HG03139 (cell line): ENCODE results near the gene QKI.
"Not testable (repeated sequence)": the region's sequence is repeated elsewhere in the genome, so short reads cannot be mapped to it uniquely, and the experiment has no call there.

Source experiments
- ATAC-seq: cut with Tn5 transposase; IDR thresholded peaks from one replicate; pipeline ENCODE4 v1.9.1; 2021; ENCODE audit not compliant: unreplicated experiment

The QKI gene

GRCh38 chr6:163476946-163477345, 62.4 kb downstream of the QKI start:
- ATAC-seq, result not testable (repeated sequence)

DNA sequence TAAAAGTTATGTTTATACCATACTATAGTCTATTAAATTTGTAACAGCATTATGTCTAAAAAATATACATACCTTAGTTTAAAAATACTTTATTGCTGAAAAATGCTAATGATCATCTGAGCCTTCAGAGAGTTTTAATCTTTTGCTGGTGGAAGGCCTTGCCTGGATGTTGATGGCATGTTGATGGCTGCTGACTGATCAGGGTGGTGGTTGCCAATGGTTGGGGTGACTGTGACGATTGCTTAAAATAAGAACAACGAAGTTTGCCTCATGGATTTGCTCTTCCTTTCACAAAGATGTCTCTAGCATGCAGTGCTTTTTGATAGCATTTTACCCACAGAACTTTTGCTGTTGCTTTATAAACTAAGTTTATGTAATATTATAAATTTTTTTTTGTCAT, 68.6 kb downstream of the QKI start:
- no peak for ATAC-seq

DNA sequence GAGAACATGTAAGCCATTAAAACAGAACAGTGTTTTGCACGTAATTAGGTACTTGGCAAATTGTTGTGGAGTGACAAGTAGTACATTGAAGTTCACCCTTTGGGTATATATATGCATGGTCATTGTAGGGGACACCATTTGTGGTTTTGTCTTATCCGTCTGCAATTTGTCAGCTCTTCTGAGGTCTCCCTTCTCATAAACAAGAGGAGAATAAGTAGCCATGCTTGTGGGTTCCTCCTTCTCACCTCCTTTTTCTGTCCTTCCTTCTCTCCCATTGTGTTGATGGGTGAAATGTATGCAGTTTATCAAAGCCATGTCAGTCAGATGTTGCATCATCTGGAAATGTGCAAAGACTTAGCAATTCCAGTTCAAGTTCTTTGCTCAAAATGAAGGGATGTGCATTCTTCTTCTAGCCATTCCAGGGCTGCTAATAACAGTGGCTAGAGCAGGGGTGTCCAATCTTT, 70.9 kb downstream of the QKI start:
- no peak for ATAC-seq

GRCh38 chr6:163486821-163487220, 72.3 kb downstream of the QKI start:
- no peak for ATAC-seq

- ATAC-seq, result no peak
These were observed 73.1 kb downstream of the QKI start for GRCh38 chr6:163487606-163488005.

GRCh38 chr6:163489584-163489983, 75.1 kb downstream of the QKI start:
- no peak for ATAC-seq

DNA sequence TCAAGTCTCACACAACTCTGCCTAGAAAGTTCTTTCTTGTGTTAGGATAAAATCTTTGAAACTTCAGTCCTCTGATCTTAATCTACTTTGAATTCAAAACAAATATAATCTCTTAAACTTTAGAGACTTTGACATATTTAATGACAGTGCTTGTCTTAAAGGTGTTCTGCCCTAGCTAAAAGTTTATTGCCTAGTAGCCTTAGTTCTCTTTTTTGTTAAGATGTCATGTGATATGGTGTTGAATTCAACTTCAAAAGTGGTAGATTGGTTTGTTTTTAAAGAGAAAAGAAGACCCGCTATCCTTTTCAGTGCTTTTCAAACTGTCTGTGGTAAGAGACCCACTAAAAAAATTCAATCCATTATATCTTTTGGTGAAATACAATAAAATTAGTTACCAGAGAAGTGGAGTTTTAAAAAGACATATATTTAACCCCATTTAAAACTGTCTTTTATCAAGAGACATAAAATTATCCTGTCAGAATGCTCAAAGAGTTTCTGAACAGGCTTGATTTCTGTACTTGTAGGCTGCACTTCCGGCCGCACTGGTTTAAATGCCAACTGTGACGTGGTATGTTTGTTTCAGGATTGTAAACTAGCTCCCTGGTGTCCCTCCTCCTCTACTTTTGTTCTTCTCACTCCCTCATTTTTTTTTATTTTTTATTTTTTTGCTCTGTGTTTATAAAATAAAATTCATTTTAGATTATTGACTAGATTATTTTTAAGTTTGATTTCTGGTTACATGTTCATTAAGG, 76.5 kb downstream of the QKI start:
- no peak for ATAC-seq

DNA sequence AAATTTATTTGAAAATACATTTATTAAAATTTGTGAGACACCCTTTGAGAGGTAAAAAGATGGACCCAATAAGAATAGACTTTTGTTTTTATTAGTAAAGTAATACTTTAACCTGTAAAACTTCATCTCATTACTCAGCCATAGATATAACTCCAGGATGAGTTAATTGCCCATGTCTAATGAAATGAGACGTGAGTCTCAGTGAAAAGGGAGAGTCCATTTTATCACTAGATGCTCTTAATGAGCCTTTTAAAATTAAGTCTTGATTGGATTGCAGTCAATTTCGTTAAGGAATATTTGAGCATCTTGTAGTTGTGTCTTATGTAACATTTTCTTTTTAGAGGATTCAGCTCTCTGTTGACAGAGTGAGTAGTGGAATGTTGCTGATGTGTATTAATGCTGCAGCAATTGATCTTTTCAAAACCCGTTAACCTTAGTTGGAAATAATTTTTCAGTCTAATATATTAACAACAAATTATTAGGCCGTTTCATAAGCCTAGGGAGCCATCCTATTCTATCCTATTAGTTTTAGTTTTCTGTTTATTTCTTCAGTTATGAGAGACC, 77.3 kb downstream of the QKI start:
- ATAC-seq, result no peak

GRCh38 chr6:163494279-163494727, 79.8 kb downstream of the QKI start:
- ATAC-seq, result no peak

GRCh38 chr6:163496205-163496604, 81.7 kb downstream of the QKI start:
- no peak for ATAC-seq

GRCh38 chr6:163500105-163500504, 85.6 kb downstream of the QKI start:
- no peak for ATAC-seq

DNA sequence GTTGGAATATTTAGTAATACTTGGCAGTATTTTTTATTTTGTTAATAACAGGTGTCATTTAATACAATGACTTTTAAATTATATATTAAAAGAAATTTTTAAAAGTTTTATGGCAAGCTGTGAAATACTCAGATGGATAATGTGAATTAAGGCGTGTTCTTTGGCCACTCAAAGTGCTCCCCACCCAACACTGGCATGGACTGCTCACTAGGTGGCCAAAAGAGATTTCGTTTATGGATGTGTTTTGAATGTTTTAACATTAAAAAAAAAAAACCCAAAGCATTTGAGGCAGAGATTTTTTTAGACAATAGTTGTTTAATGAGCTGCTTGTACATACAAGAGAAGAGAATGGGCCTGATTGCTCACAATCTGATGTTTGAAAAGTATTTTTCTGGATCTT, 86.5 kb downstream of the QKI start:
- no peak for ATAC-seq

DNA sequence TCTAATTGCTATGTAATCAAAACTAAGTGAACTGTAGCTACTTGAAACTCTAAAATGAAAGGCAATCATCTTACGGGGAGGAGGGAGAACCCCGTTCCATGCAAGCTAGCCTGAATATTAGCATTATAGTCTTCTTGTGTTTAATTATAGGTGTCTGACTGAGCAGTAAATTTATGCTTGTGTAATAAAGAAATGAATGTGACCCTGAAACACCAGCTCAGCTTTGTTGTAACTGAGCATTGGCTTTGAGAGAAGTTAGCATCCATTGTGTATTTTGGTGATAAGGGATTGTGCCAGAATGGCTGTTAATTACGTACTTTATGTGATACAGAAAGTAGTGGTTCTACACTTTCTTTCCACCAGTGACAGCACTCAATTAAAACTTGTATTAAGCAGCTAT, 86.9 kb downstream of the QKI start:
- ATAC-seq, result no peak

DNA sequence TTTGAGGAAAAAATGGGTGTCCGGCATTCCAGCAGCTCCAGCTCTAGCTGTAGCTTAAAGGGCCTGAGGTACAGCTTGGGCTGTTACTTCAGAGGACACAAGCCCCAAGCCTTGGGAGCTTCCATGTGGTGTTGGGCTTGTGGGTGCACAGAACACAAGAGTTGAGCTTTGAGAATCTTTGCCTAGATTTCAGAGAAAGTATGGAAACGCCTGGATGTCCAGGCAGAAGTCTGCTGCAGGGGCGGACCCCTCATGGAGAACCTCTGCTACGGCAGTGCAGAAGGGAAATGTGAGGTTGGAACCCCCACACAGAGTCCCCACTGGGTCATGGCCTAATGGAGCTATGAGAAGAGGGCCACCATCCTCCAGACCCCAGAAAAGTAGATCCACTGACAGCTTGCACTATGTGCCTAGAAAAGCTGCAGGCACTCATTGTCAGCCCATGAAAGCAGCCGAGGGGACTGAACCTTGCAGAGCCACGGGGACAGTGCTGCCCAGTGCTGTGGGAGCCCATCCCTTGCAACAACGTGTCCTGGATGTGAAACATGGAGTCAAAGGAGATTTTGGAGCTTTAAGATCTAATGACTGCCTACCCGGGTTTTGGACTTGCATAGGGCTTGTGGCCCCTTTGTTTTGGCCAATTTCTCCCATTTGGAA, 90.6 kb downstream of the QKI start:
- no peak for ATAC-seq

DNA sequence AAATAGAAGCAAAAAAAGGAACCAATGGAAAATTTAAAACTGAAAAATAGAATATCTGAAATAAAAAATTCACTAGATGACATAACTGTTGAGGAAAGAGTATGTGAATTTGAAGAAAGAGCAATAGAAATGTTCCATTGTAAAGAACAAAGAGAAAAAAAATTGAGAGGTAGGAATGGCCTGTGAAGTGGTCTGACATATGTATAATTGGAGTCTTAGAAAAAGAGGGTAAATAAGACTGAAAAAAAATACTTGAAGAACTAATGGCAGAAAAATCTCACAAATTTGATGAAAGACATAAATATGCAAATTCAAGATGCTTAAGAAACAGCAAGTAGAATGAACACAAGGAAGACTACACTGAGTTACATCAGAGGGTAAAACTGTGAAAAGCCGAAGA, 93.4 kb downstream of the QKI start:
- ATAC-seq, result no peak

GRCh38 chr6:163513003-163513402, 98.5 kb downstream of the QKI start:
- no peak for ATAC-seq

DNA sequence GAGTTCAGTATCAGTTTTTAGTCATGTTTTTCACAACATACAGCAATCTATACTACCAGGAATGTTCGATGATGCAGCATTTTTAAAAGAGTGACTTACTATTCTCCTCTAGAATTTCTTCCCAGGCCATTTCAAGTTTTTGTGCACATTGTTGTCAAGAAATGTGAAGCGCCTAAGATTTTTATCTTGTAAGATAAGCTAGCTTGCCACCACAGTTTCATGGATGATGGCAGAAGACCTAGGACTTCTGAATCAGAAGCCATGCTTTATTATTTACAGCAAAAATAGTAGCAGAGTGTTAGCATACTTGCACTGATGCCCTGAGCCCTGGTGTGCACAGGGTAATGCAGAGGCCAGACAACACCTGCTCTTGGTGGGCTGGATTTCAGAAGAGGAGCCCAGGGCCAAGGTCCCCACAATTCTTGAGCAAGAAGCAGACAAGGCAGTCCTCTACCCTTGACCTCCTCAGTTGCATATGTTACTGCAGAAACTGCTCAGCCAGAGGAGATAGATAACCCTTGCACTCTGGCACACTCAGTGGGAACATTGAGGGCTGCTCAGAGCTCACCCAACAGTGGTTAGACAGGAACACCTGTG, 99.2 kb downstream of the QKI start:
- ATAC-seq, result no peak

- no peak for ATAC-seq
These were observed 102.4 kb downstream of the QKI start for GRCh38 chr6:163516908-163517307.

DNA sequence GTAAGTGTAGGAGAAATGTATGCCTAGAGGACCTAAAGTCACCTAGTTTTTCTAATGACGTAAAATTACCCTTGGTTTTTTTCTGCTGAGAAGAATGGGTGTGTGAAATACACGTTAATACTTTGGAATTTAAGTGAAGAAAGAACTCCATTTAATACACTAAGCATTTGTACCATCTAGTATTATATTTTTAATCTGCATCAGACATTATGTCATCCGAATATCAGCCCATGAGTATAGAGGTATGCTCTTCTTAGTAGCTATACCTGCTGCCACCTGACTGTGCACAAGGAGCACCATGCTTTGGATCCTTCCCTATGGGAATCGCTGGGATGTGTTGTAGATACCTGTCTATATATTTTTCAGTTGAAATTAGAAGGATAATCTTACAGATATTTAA, 106.4 kb downstream of the QKI start:
- no peak for ATAC-seq

GRCh38 chr6:163522033-163522432, 107.5 kb downstream of the QKI start:
- no peak for ATAC-seq

- no peak for ATAC-seq
These were observed 111.4 kb downstream of the QKI start for GRCh38 chr6:163525926-163526325.

DNA sequence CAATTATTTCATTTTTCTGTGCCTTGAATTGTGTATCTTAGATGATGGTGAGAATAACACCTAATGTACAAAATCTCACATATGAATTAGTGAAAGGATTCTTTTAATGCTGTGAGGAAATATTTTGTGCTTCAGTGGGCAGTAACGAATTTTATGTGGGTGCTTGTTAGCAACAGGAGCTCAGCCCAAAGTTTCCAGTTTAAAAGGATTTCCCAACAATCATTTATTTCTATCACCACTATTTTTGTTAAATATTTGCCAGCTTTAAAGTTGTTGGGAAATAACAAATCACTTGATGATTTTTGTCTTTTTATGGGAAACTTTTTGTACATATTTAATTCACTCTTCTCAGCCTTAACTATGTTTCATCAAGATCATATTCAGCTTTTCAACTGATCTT, 111.8 kb downstream of the QKI start:
- ATAC-seq, result no peak
